KMS-11 (cell line): Measurements from ENCODE around the gene AASDH.

Source experiments
- H2AFZ ChIP-seq: fragments of 200-600 bp; sonication (generic); 2 replicates; pipeline ENCODE4 v1.6.1; 2016; ENCODE audit warnings: antibody characterized with exemption, mixed run types, low read depth
- H3K27ac ChIP-seq: fragments of 200-600 bp; sonication (generic); 2 replicates; pipeline ENCODE4 v1.6.1; 2016; ENCODE audit warnings: mild to moderate bottlenecking, mixed run types
- H3K27me3 ChIP-seq: fragments of 200-600 bp; sonication (generic); 2 replicates; pipeline ENCODE4 v1.6.1; 2017; ENCODE audit warnings: mild to moderate bottlenecking, low read depth, mixed run types, moderate library complexity; ENCODE audit not compliant: insufficient read depth
- H3K36me3 ChIP-seq: fragments of 200-600 bp; sonication (generic); 2 replicates; pipeline ENCODE4 v1.6.1; 2017; ENCODE audit warnings: mild to moderate bottlenecking, mixed run types; ENCODE audit not compliant: insufficient read depth
- H3K4me1 ChIP-seq: fragments of 200-600 bp; sonication (generic); 2 replicates; pipeline ENCODE4 v1.6.1; 2016; ENCODE audit warnings: mild to moderate bottlenecking, low read depth, mixed run types; ENCODE audit not compliant: poor library complexity, severe bottlenecking
- H3K4me2 ChIP-seq: fragments of 200-600 bp; sonication (generic); 2 replicates; pipeline ENCODE4 v1.7.0; 2016; ENCODE audit warnings: mild to moderate bottlenecking, mixed run types
- H3K4me3 ChIP-seq: fragments of 200-600 bp; sonication (generic); IDR thresholded peaks from 2 replicates; pipeline ENCODE4 v1.6.1; 2017; ENCODE audit warnings: low read depth, low read length, mixed read lengths; ENCODE audit not compliant: insufficient read depth
- H3K79me2 ChIP-seq: fragments of 200-600 bp; sonication (generic); 2 replicates; pipeline ENCODE4 v1.6.1; 2016; ENCODE audit warnings: low read depth, mixed run types; ENCODE audit not compliant: insufficient read depth
- H3K9ac ChIP-seq: fragments of 200-600 bp; sonication (generic); 2 replicates; pipeline ENCODE4 v1.6.1; 2016; ENCODE audit warnings: mild to moderate bottlenecking, mixed run types
- H4K20me1 ChIP-seq: fragments of 200-600 bp; sonication (generic); 2 replicates; pipeline ENCODE4 v1.6.1; 2016; ENCODE audit warnings: mild to moderate bottlenecking, mixed run types; ENCODE audit not compliant: insufficient read depth
- CTCF ChIP-seq: fragments of 200-600 bp; sonication (generic); conservative IDR thresholded peaks from 2 replicates; pipeline ENCODE4 v1.6.1; 2017; ENCODE audit warnings: low read depth, mild to moderate bottlenecking, antibody characterized with exemption, low read length, moderate library complexity, mixed read lengths

The AASDH gene

GRCh38 chr4:56389558-56389957, 2.3 kb upstream of the AASDH start:
- no peak for TF ChIP-seq CTCF
- no peaks in the 10 kb centered on the region for H3K36me3 ChIP-seq
- no peak overlapping the region for H3K9ac ChIP-seq
- H3K27me3 ChIP-seq: no peaks in the 10 kb centered on the region
- peak overlapping the region; percentile 79; the same call in 1 of the 2 replicates for H3K4me2 ChIP-seq
- H3K4me1 ChIP-seq: peaks cover 41% of the 10 kb centered on the region
- no peak overlapping the region; the same call in 1 of the 2 replicates for H3K27ac ChIP-seq
- no peak overlapping the region for H3K4me3 ChIP-seq
- H4K20me1 ChIP-seq: no peaks in the 10 kb centered on the region; the same call in 1 of the 2 replicates
- H2AFZ ChIP-seq: no peak overlapping the region
- peaks cover 17% of the 10 kb centered on the region; the same call in 1 of the 2 replicates for H3K79me2 ChIP-seq

GRCh38 chr4:56388306-56388705, 1.0 kb upstream of the AASDH start:
- no peak for TF ChIP-seq CTCF
- H3K27ac ChIP-seq: peak overlapping the region; percentile 95
- no peaks in the 10 kb centered on the region for H4K20me1 ChIP-seq

GRCh38 chr4:56386091-56386490, 1.2 kb downstream of the AASDH start:
- Histone ChIP-seq H3K4me2 (peak overlapping the region; percentile 90), H3K79me2 (peaks cover 17% of the 10 kb centered on the region; the same call in 1 of the 2 replicates), H3K9ac (no peak overlapping the region; the same call in 1 of the 2 replicates), H2AFZ (peak overlapping the region; percentile 17; the same call in 1 of the 2 replicates), H3K4me1 (peaks cover 32% of the 10 kb centered on the region), H3K27ac (peak overlapping the region; percentile 95; the same call in 1 of the 2 replicates), H4K20me1 (no peaks in the 10 kb centered on the region), H3K27me3 (no peaks in the 10 kb centered on the region), H3K4me3 (no peak overlapping the region), H3K36me3 (no peaks in the 10 kb centered on the region)
- TF ChIP-seq CTCF: no peak

More at GRCh38 chr4:56388306-56388705, 1.0 kb upstream of the AASDH start:
- no peaks in the 10 kb centered on the region for H3K27me3 ChIP-seq
- peak overlapping the region; percentile 79 for H3K4me2 ChIP-seq
- peak overlapping the region; percentile 93; the same call in 1 of the 2 replicates for H2AFZ ChIP-seq
- no peaks in the 10 kb centered on the region for H3K36me3 ChIP-seq
- H3K9ac ChIP-seq: peak overlapping the region; percentile 92; the same call in 1 of the 2 replicates
- peaks cover 17% of the 10 kb centered on the region; the same call in 1 of the 2 replicates for H3K79me2 ChIP-seq
- peaks cover 41% of the 10 kb centered on the region for H3K4me1 ChIP-seq
- no peak overlapping the region for H3K4me3 ChIP-seq

GRCh38 chr4:56375458-56375857, 11.8 kb downstream of the AASDH start:
- no peak overlapping the region for H3K9ac ChIP-seq
- H3K27ac ChIP-seq: no peak overlapping the region
- no peak overlapping the region for H3K4me3 ChIP-seq
- no peak overlapping the region for H3K4me2 ChIP-seq
- TF ChIP-seq CTCF: no peak
- H3K27me3 ChIP-seq: no peaks in the 10 kb centered on the region
- H3K79me2 ChIP-seq: no peaks in the 10 kb centered on the region
- no peaks in the 10 kb centered on the region for H3K36me3 ChIP-seq
- H3K4me1 ChIP-seq: no peaks in the 10 kb centered on the region
- no peak overlapping the region for H2AFZ ChIP-seq
- H4K20me1 ChIP-seq: no peaks in the 10 kb centered on the region
